Left lung (tissue), 10 donors: ENCODE data around the gene CCL22. TPM values are rescaled to one million over a fixed set of nuclear protein-coding genes. Genes with fewer than 3 reads are reported as not detected.

Experiments used
- ATAC-seq: fragments of 200-7000 bp; cut with Tn5 transposase; one replicate; pipeline ENCODE4 v1.9.1; 2020; ENCODE audit warnings: moderate library complexity
- DNase-seq, 4 donors: peaks; one replicate each; pipeline ENCODE4 v3.0.0-alpha.2; 2013 to 2020
- H3K27ac ChIP-seq, 2 donors: fragments of 200-600 bp; sonication (generic) in 1 of 2; one replicate each; pipeline versions ENCODE4 v1.5.0 to v1.8.0; 2020 to 2021
- H3K27me3 ChIP-seq, 2 donors: fragments of 200-600 bp; sonication (generic) in 1 of 2; one replicate each; pipeline versions ENCODE4 v1.5.0 to v1.8.0; 2020 to 2021
- H3K36me3 ChIP-seq, 2 donors: fragments of 200-600 bp; sonication (generic) in 1 of 2; one replicate each; pipeline versions ENCODE4 v1.5.0 to v1.8.0; 2020 to 2021
- H3K4me1 ChIP-seq, 2 donors: fragments of 200-600 bp; one replicate each; pipeline ENCODE4 v1.8.0; 2021
- H3K4me3 ChIP-seq, 2 donors: fragments of 200-600 bp; sonication (generic) in 1 of 2; one replicate each; pipeline versions ENCODE4 v1.5.0 to v1.8.0; 2020 to 2021; ENCODE audit warnings: mild to moderate bottlenecking in 1 of 2
- H3K9me3 ChIP-seq, 2 donors: fragments of 200-600 bp; sonication (generic) in 1 of 2; one replicate each; pipeline versions ENCODE4 v1.5.0 to v1.8.0; 2020 to 2021
- CTCF ChIP-seq, 2 donors: fragments of 200-600 bp; sonication (generic) in 1 of 2; IDR thresholded peaks; one replicate each; pipeline versions ENCODE4 v1.5.0 to v1.8.0; 2021; ENCODE audit warnings: antibody characterized with exemption in 2 of 2
- intact Hi-C, 2 donors: fragments of 100-400 bp; cut with DNase I; formaldehyde crosslinking; loops; one replicate each; pipeline versions ENCODE4 v1.11.2 to v1.14.2; 2022
- polyA plus RNA-seq, 6 donors: library from polyadenylated mRNA; unstranded; fragments of 120-200 nt; gene quantifications; one replicate each; pipeline ENCODE4 v1.2.1, GENCODE V29; 2013; ENCODE audit not compliant: insufficient read length in 6 of 6
- total RNA-seq, 2 donors: library from RNA; stranded (reverse); fragmentation: NEBNext Ultra II Directional; extraction: Animal tissue kit (Norgen Biotek cat#: 25700); gene quantifications; one replicate each; pipeline ENCODE4 v1.2.1, GENCODE V29; 2021
- donor health status: DM: no; HTN: yes; CAD: no.
- donor health status: DM: no; HTN: no; CAD: no.

The CCL22 gene
- total and polyA plus RNA-seq, 8 donors = 0.08 to 2.4 (median 0.21) TPM

- H3K36me3 ChIP-seq = peaks cover 0 to 5% of the 10 kb centered on the region in 2 donors
- no peak overlapping the region for H3K27ac ChIP-seq
- no peak overlapping the region for H3K4me3 ChIP-seq
- no peaks in the 10 kb centered on the region for H3K27me3 ChIP-seq
- intact Hi-C loops = no loop called here
- no peak for DNase-seq
- no peaks in the 10 kb centered on the region for H3K9me3 ChIP-seq
- no peak for ATAC-seq
- TF ChIP-seq CTCF (IDR thresholded peaks at IDR 0.05) = no peak
- peaks cover 7 to 22% of the 10 kb centered on the region in 2 donors for H3K4me1 ChIP-seq
Observed at GRCh38 chr16:57377080-57377841, 18.7 kb downstream of the CCL22 start.

GRCh38 chr16:57379579-57379978, 21.0 kb downstream of the CCL22 start:
- Histone ChIP-seq H3K9me3 (no peaks in the 10 kb centered on the region), H3K27ac (no peak overlapping the region), H3K4me1 (peaks cover 5 to 29% of the 10 kb centered on the region in 2 donors), H3K36me3 (peaks cover 0 to 9% of the 10 kb centered on the region in 2 donors), H3K27me3 (no peaks in the 10 kb centered on the region), H3K4me3 (no peak overlapping the region)
- intact Hi-C loops = no loop called here
- no peak for TF ChIP-seq CTCF (IDR thresholded peaks at IDR 0.05)
- no peak for ATAC-seq
- no peak for DNase-seq

- no peak for TF ChIP-seq CTCF (IDR thresholded peaks at IDR 0.05)
- ATAC-seq (no peak), DNase-seq (no peak)
- no peaks in the 10 kb centered on the region for H3K27me3 ChIP-seq
- no peak overlapping the region for H3K27ac ChIP-seq
- intact Hi-C loops = no loop called here
- no peak overlapping the region for H3K4me3 ChIP-seq
- peaks cover 5 to 29% of the 10 kb centered on the region in 2 donors for H3K4me1 ChIP-seq
- H3K36me3 ChIP-seq = peaks cover 0 to 9% of the 10 kb centered on the region in 2 donors
- H3K9me3 ChIP-seq = no peaks in the 10 kb centered on the region
Observed at GRCh38 chr16:57380671-57381462, 22.3 kb downstream of the CCL22 start.

GRCh38 chr16:57381791-57382534, 23.4 kb downstream of the CCL22 start:
- intact Hi-C loops = no loop called here
- Histone ChIP-seq H3K4me3 (no peak overlapping the region), H3K27ac (no peak overlapping the region), H3K27me3 (no peaks in the 10 kb centered on the region), H3K36me3 (peaks cover 0 to 9% of the 10 kb centered on the region in 2 donors), H3K9me3 (no peaks in the 10 kb centered on the region), H3K4me1 (peaks cover 5 to 29% of the 10 kb centered on the region in 2 donors)
- no peak for TF ChIP-seq CTCF (IDR thresholded peaks at IDR 0.05)
- ATAC-seq (no peak), DNase-seq (no peak)
